GM18499 (cell line): ENCODE data around the gene CNTNAP2.
"Not testable (repeated sequence)": the region's sequence is repeated elsewhere in the genome, so short reads cannot be mapped to it uniquely, and the experiment has no call there.

ENCODE experiments used
- ATAC-seq: cut with Tn5 transposase; IDR thresholded peaks from one replicate; pipeline ENCODE4 v1.9.1; 2021; ENCODE audit warnings: moderate number of reproducible peaks; ENCODE audit not compliant: insufficient read depth, unreplicated experiment

The CNTNAP2 gene

GRCh38 chr7:148325208-148325607 lies 2208.6 kb downstream of the CNTNAP2 start:
- no peak for ATAC-seq

GRCh38 chr7:148327379-148327778 lies 2210.8 kb downstream of the CNTNAP2 start:
- no peak for ATAC-seq

- no peak for ATAC-seq
Measured at GRCh38 chr7:148328906-148329305, 2212.3 kb downstream of the CNTNAP2 start.

- no peak for ATAC-seq
Measured at GRCh38 chr7:148330124-148330818, 2213.7 kb downstream of the CNTNAP2 start.

- no peak for ATAC-seq
Measured at GRCh38 chr7:148330822-148331221, 2214.2 kb downstream of the CNTNAP2 start.

- not testable (repeated sequence) for ATAC-seq
Measured at GRCh38 chr7:148331456-148331855, 2214.9 kb downstream of the CNTNAP2 start.

- no peak for ATAC-seq
Measured at GRCh38 chr7:148332191-148333186, 2215.9 kb downstream of the CNTNAP2 start.

GRCh38 chr7:148334441-148334956 lies 2217.9 kb downstream of the CNTNAP2 start:
- no peak for ATAC-seq

- no peak for ATAC-seq
Measured at GRCh38 chr7:148334959-148335577, 2218.5 kb downstream of the CNTNAP2 start.

GRCh38 chr7:148335790-148336189 lies 2219.2 kb downstream of the CNTNAP2 start:
- no peak for ATAC-seq

GRCh38 chr7:148336411-148336810 lies 2219.8 kb downstream of the CNTNAP2 start:
- no peak for ATAC-seq

- no peak for ATAC-seq
Measured at GRCh38 chr7:148337246-148337965, 2220.8 kb downstream of the CNTNAP2 start.

- ATAC-seq, result no peak
Measured at GRCh38 chr7:148337995-148338747, 2221.6 kb downstream of the CNTNAP2 start.

GRCh38 chr7:148340438-148341280 lies 2224.1 kb downstream of the CNTNAP2 start:
- ATAC-seq, result no peak

GRCh38 chr7:148344406-148344805 lies 2227.8 kb downstream of the CNTNAP2 start:
- ATAC-seq, result no peak

GRCh38 chr7:148347981-148348380 lies 2231.4 kb downstream of the CNTNAP2 start:
- no peak for ATAC-seq

- no peak for ATAC-seq
Measured at GRCh38 chr7:148348466-148348865, 2231.9 kb downstream of the CNTNAP2 start.

GRCh38 chr7:148356303-148356702 lies 2239.7 kb downstream of the CNTNAP2 start:
- ATAC-seq, result no peak
